Measurements from ENCODE around the gene HSF4.
A peak's percentile ranks its signal among the peaks of the same experiment; 100 is the strongest.

HSF4 gene

GRCh38 chr16:67176662-67177061 is 12.1 kb downstream of the HSF4 start:
- H3K4me3 ChIP-seq (ENCODE audit: low read length): no peak overlapping the region
- no peak for TF ChIP-seq CTCF (conservative IDR thresholded peaks at IDR 0.05; ENCODE audit: low read depth, low read length)
- no peak for DNase-seq (ENCODE audit: low read depth)

- DNase-seq (ENCODE audit: low read depth): no peak
- no peak for TF ChIP-seq CTCF (conservative IDR thresholded peaks at IDR 0.05; ENCODE audit: low read depth, low read length)
- H3K4me3 ChIP-seq (ENCODE audit: low read length): peak overlapping the region; percentile 43
These were observed 13.5 kb downstream of the HSF4 start for GRCh38 chr16:67177743-67178699.

- peak; percentile 18 for TF ChIP-seq CTCF (conservative IDR thresholded peaks at IDR 0.05; ENCODE audit: low read depth, low read length)
- H3K4me3 ChIP-seq (ENCODE audit: low read length): no peak overlapping the region
- DNase-seq (ENCODE audit: low read depth): no peak
These were observed 15.0 kb downstream of the HSF4 start for GRCh38 chr16:67179421-67180080.

GRCh38 chr16:67180166-67180565 is 15.6 kb downstream of the HSF4 start:
- DNase-seq (ENCODE audit: low read depth): no peak
- no peak for TF ChIP-seq CTCF (conservative IDR thresholded peaks at IDR 0.05; ENCODE audit: low read depth, low read length)
- H3K4me3 ChIP-seq (ENCODE audit: low read length): no peak overlapping the region

- no peak for DNase-seq (ENCODE audit: low read depth)
- no peak overlapping the region for H3K4me3 ChIP-seq (ENCODE audit: low read length)
- TF ChIP-seq CTCF (conservative IDR thresholded peaks at IDR 0.05; ENCODE audit: low read depth, low read length): no peak
These were observed 16.8 kb downstream of the HSF4 start for GRCh38 chr16:67181346-67181745.

GRCh38 chr16:67182288-67182687 is 17.7 kb downstream of the HSF4 start:
- DNase-seq (ENCODE audit: low read depth): no peak
- no peak overlapping the region for H3K4me3 ChIP-seq (ENCODE audit: low read length)
- TF ChIP-seq CTCF (conservative IDR thresholded peaks at IDR 0.05; ENCODE audit: low read depth, low read length): no peak
